Erythroblast (primary cell): ENCODE results near the gene QPRT.

Experiments used
- GATA1 ChIP-seq: IDR thresholded peaks from 2 replicates; pipeline ENCODE4 v1.6.1; 2011; ENCODE audit warnings: low read depth, mild to moderate bottlenecking, control low read depth, low read length, moderate library complexity
- POLR2A ChIP-seq: IDR thresholded peaks from 2 replicates; pipeline ENCODE4 v1.6.1; 2011; ENCODE audit warnings: mild to moderate bottlenecking, low read length

DNA sequence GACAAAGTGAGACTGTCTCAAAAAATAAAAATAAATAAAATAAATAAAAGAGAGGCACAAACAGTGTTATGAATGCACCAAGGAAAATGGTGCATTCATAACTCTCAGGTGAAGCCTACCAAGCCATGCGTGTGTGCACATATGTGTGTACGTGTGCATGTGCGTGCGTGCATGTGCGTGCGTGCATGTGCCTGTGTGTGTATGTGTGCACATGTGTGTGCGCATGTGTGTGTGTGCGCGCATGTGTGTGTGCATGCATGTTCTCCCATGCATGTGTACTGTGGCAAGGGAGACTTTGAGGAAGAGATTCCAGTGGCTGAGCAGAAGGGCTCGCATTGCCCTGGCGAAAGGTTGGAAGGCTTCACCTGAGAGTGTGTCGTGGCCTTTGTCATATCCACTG is 11.2 kb upstream of the QPRT start:
- TF ChIP-seq POLR2A (peak; percentile 8), GATA1 (no peak)
